Measurements from ENCODE around the gene SNTB2. TPM values are rescaled to one million over a fixed set of nuclear protein-coding genes. Genes with fewer than 3 reads are reported as not detected.

Gene SNTB2
- total and polyA plus RNA-seq, 9 of the 15 experiments (the other 6 are each of a cell fraction or from before 2014, with no cell fraction given), result 1.2 to 13.7 (median 5.7) TPM

DNA sequence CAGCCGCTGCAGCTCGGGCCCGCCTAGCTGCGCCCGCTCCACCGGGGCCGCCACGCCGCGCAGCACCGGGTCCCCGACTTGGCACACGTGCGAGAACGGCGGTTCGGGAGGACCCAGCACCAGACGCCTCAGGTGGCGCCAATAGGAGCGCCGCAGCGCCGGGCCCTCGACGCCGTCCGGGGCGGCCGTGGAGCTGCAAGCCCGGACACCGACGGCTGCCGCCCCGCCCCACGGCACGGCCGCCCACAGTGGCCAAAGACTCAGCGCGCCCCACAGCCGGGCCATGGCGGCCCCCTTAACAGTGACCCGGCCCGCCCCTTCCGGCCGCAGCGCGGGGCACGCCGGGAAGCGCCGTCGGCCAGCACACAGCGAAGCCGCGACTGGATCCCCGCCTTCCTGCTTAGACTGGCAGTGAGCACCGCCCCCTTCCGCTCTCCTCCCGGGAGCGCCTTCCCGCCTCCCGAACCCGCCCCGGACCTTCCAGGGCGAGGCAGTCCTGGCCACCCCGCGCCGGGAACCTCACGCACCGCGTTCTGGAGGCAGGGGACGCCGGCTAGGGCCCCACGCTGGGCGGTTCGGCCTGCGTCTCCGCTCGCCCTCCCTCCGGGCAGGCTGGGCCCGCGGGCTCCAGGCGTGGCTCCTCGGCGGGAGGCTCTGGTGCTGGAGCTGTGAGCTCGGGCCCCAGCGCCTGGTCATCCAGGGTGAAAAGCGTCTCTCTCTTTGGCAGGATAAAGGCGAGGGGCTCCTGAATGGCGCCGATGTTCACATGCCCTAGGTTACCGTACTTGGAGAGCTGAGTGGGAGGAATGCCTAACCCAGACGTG, 143.5 kb downstream of the SNTB2 start, which contains the start of gene PDF (continued):
- TF ChIP-seq SIN3A (IDR thresholded peaks at IDR 0.05; ENCODE audit: borderline replicate concordance in 2 of 2, control insufficient read depth in 1 of 2, low read depth in 2 of 2, low read length in 2 of 2), result peak; percentile 61 to 94; a peak in 3 of 4 replicates
- TF ChIP-seq, protein P1, sequence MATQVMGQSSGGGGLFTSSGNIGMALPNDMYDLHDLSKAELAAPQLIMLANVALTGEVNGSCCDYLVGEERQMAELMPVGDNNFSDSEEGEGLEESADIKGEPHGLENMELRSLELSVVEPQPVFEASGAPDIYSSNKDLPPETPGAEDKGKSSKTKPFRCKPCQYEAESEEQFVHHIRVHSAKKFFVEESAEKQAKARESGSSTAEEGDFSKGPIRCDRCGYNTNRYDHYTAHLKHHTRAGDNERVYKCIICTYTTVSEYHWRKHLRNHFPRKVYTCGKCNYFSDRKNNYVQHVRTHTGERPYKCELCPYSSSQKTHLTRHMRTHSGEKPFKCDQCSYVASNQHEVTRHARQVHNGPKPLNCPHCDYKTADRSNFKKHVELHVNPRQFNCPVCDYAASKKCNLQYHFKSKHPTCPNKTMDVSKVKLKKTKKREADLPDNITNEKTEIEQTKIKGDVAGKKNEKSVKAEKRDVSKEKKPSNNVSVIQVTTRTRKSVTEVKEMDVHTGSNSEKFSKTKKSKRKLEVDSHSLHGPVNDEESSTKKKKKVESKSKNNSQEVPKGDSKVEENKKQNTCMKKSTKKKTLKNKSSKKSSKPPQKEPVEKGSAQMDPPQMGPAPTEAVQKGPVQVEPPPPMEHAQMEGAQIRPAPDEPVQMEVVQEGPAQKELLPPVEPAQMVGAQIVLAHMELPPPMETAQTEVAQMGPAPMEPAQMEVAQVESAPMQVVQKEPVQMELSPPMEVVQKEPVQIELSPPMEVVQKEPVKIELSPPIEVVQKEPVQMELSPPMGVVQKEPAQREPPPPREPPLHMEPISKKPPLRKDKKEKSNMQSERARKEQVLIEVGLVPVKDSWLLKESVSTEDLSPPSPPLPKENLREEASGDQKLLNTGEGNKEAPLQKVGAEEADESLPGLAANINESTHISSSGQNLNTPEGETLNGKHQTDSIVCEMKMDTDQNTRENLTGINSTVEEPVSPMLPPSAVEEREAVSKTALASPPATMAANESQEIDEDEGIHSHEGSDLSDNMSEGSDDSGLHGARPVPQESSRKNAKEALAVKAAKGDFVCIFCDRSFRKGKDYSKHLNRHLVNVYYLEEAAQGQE (IDR thresholded peaks at IDR 0.05; ENCODE audit: borderline replicate concordance), result peak; percentile 90
- TF ChIP-seq, protein P1 (CRISPR knock-in tag; IDR thresholded peaks at IDR 0.05; ENCODE audit: low read depth), result peak; percentile 79; the same call in 1 of the 2 replicates
- peak; percentile 66; the same call in 1 of the 2 replicates for TF ChIP-seq SAFB (IDR thresholded peaks at IDR 0.05; ENCODE audit: borderline replicate concordance, low read depth, low read length)
- TF ChIP-seq PHF21A (IDR thresholded peaks at IDR 0.05; ENCODE audit: borderline replicate concordance, low read depth), result no peak
- peak; percentile 45; the same call in 1 of the 2 replicates for TF ChIP-seq THAP12 (CRISPR knock-in tag; IDR thresholded peaks at IDR 0.05)
- TF ChIP-seq TAF1 (IDR thresholded peaks at IDR 0.05; ENCODE audit: control insufficient read depth, extremely low read depth, insufficient read depth, low read length, severe bottlenecking), result peak; percentile 73
- no peak for TF ChIP-seq SOX6 (IDR thresholded peaks at IDR 0.05)
- no peak for TF ChIP-seq NFATC3 (IDR thresholded peaks at IDR 0.05)
- TF ChIP-seq ZBTB1 (CRISPR knock-in tag; IDR thresholded peaks at IDR 0.05; ENCODE audit: borderline replicate concordance, low read depth), result peak; percentile 69
- TF ChIP-seq FOSL1 (tag; conservative IDR thresholded peaks at IDR 0.05), result 0 out of 2 replicates have a peak, but pooled peaks have one; percentile 14
- TF ChIP-seq ZBTB17 (CRISPR knock-in tag; IDR thresholded peaks at IDR 0.05), result peak; percentile 70; the same call in 1 of the 2 replicates
- TF ChIP-seq, protein P2, sequence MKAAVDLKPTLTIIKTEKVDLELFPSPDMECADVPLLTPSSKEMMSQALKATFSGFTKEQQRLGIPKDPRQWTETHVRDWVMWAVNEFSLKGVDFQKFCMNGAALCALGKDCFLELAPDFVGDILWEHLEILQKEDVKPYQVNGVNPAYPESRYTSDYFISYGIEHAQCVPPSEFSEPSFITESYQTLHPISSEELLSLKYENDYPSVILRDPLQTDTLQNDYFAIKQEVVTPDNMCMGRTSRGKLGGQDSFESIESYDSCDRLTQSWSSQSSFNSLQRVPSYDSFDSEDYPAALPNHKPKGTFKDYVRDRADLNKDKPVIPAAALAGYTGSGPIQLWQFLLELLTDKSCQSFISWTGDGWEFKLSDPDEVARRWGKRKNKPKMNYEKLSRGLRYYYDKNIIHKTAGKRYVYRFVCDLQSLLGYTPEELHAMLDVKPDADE (conservative IDR thresholded peaks at IDR 0.05; ENCODE audit: control insufficient read depth, low read depth, low read length), result peak; percentile 84
- TF ChIP-seq POLR2B (IDR thresholded peaks at IDR 0.05; ENCODE audit: low read depth, partially characterized antibody), result peak; percentile 91
- no peak for TF ChIP-seq ZSCAN29 (IDR thresholded peaks at IDR 0.05)

Data from K562 (cell line).